ENCODE data around the gene MGAT1. TPM values are rescaled to one million over a fixed set of nuclear protein-coding genes. Genes with fewer than 3 reads are reported as not detected.

MGAT1 gene
- total RNA-seq (2021) (78.4 to 93.6 TPM (median 86.3 TPM) in 3 replicates), Bru-seq, nascent RNA (percentile 72 among the genes with signal in this experiment)
- long read RNA-seq, experiment 1, transcript MGAT1-201 (2 exons, 2,761 nt): major isoform, 214 of 368 reads
- long read RNA-seq, experiment 1, transcript MGAT1-203 (3 exons, 3,077 nt): minor isoform, 90 of 368 reads
- long read RNA-seq, experiment 1, partial matches to known transcripts: 5 of 368 reads
- long read RNA-seq, experiment 1, other reads (novel, unspliced or antisense): 51 of 368 reads
- long read RNA-seq, experiment 2, transcript MGAT1-201 (2 exons, 2,761 nt): major isoform, 38 of 118 reads
- long read RNA-seq, experiment 2, transcript MGAT1-203 (3 exons, 3,077 nt): minor isoform, 11 of 118 reads
- long read RNA-seq, experiment 2, partial matches to known transcripts: 10 of 118 reads
- long read RNA-seq, experiment 2, other reads (novel, unspliced or antisense): 56 of 118 reads
- long read RNA-seq, experiment 3, partial matches to known transcripts: 0 of 9 reads
- long read RNA-seq, experiment 3, other reads (novel, unspliced or antisense): 6 of 9 reads

- peak; percentile 77 for ATAC-seq
- CTCF ChIA-PET: interaction anchor here (0.6 to 3.3 kb wide), 11 partner anchors 9 to 286 kb away, joined by 3 to 26 read pairs (median 3); partner anchors contain the start of gene ZFP62
- POLR2A ChIA-PET: interaction anchor here (1.4 kb wide), 1 partner anchor 28 kb away, joined by 3 read pairs; no protein-coding TSS in a partner anchor
- H3K4me1 Mint-ChIP-seq: peaks cover 72% of the 10 kb centered on the region
- peaks cover 21% of the 10 kb centered on the region for H3K36me3 Mint-ChIP-seq
- peak; percentile 75 for DNase-seq (ENCODE audit: low spot score)
- H3K9me3 Mint-ChIP-seq: no peaks in the 10 kb centered on the region
- H3K4me3 Mint-ChIP-seq: peak within 1 kb of the TSS; percentile 80
- peak within 1 kb of the TSS; percentile 97 for H3K27ac Mint-ChIP-seq
- H3K27me3 Mint-ChIP-seq (ENCODE audit: low read depth): no peaks in the 10 kb centered on the region
- TF ChIP-seq GABPB1 (CRISPR knock-in tag; IDR thresholded peaks at IDR 0.05) (0 out of 2 replicates have a peak, but pooled peaks have one; percentile 17), ETV6 (CRISPR knock-in tag; IDR thresholded peaks at IDR 0.05) (peak; percentile 93), NFATC4 (CRISPR knock-in tag; IDR thresholded peaks at IDR 0.05) (no peak), ZNF219 (CRISPR knock-in tag; IDR thresholded peaks at IDR 0.05; ENCODE audit: borderline replicate concordance) (no peak), SMAD3 (CRISPR knock-in tag; IDR thresholded peaks at IDR 0.05; ENCODE audit: borderline replicate concordance) (no peak), ESRRA (CRISPR knock-in tag; IDR thresholded peaks at IDR 0.05; ENCODE audit: borderline replicate concordance) (peak; percentile 36; the same call in 1 of the 2 replicates), PRDM15 (CRISPR knock-in tag; IDR thresholded peaks at IDR 0.05) (peak; percentile 50), TP53 (CRISPR knock-in tag; IDR thresholded peaks at IDR 0.05) (peak; percentile 42; the same call in 1 of the 2 replicates), TEAD1 (CRISPR knock-in tag; IDR thresholded peaks at IDR 0.05) (peak; percentile 46; the same call in 1 of the 2 replicates), ZNF423 (CRISPR knock-in tag; IDR thresholded peaks at IDR 0.05) (no peak), ZBTB21 (CRISPR knock-in tag; IDR thresholded peaks at IDR 0.05; ENCODE audit: borderline replicate concordance) (no peak), MAX (CRISPR knock-in tag; IDR thresholded peaks at IDR 0.05) (peak; percentile 74), ZNF416 (CRISPR knock-in tag; IDR thresholded peaks at IDR 0.05) (peak; percentile 68; the same call in 1 of the 2 replicates), ZNF232 (CRISPR knock-in tag; IDR thresholded peaks at IDR 0.05) (peak; percentile 44; the same call in 1 of the 2 replicates), JUN (CRISPR knock-in tag; IDR thresholded peaks at IDR 0.05) (no peak), FOXP1 (CRISPR knock-in tag; IDR thresholded peaks at IDR 0.05; ENCODE audit: borderline replicate concordance) (peak; percentile 52; the same call in 1 of the 2 replicates), E2F5 (CRISPR knock-in tag; IDR thresholded peaks at IDR 0.05) (peak; percentile 51; the same call in 1 of the 2 replicates), RELA (CRISPR knock-in tag; IDR thresholded peaks at IDR 0.05; ENCODE audit: borderline replicate concordance) (0 out of 2 replicates have a peak, but pooled peaks have one; percentile 48), PREB (CRISPR knock-in tag; IDR thresholded peaks at IDR 0.05; ENCODE audit: borderline replicate concordance) (no peak), TCF7 (CRISPR knock-in tag; IDR thresholded peaks at IDR 0.05; ENCODE audit: low read depth) (0 out of 2 replicates have a peak, but pooled peaks have one; percentile 23)
- TF ChIP-seq, protein P1, sequence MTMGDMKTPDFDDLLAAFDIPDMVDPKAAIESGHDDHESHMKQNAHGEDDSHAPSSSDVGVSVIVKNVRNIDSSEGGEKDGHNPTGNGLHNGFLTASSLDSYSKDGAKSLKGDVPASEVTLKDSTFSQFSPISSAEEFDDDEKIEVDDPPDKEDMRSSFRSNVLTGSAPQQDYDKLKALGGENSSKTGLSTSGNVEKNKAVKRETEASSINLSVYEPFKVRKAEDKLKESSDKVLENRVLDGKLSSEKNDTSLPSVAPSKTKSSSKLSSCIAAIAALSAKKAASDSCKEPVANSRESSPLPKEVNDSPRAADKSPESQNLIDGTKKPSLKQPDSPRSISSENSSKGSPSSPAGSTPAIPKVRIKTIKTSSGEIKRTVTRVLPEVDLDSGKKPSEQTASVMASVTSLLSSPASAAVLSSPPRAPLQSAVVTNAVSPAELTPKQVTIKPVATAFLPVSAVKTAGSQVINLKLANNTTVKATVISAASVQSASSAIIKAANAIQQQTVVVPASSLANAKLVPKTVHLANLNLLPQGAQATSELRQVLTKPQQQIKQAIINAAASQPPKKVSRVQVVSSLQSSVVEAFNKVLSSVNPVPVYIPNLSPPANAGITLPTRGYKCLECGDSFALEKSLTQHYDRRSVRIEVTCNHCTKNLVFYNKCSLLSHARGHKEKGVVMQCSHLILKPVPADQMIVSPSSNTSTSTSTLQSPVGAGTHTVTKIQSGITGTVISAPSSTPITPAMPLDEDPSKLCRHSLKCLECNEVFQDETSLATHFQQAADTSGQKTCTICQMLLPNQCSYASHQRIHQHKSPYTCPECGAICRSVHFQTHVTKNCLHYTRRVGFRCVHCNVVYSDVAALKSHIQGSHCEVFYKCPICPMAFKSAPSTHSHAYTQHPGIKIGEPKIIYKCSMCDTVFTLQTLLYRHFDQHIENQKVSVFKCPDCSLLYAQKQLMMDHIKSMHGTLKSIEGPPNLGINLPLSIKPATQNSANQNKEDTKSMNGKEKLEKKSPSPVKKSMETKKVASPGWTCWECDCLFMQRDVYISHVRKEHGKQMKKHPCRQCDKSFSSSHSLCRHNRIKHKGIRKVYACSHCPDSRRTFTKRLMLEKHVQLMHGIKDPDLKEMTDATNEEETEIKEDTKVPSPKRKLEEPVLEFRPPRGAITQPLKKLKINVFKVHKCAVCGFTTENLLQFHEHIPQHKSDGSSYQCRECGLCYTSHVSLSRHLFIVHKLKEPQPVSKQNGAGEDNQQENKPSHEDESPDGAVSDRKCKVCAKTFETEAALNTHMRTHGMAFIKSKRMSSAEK (CRISPR knock-in tag; IDR thresholded peaks at IDR 0.05; ENCODE audit: borderline replicate concordance): no peak
- TF ChIP-seq, protein P2, sequence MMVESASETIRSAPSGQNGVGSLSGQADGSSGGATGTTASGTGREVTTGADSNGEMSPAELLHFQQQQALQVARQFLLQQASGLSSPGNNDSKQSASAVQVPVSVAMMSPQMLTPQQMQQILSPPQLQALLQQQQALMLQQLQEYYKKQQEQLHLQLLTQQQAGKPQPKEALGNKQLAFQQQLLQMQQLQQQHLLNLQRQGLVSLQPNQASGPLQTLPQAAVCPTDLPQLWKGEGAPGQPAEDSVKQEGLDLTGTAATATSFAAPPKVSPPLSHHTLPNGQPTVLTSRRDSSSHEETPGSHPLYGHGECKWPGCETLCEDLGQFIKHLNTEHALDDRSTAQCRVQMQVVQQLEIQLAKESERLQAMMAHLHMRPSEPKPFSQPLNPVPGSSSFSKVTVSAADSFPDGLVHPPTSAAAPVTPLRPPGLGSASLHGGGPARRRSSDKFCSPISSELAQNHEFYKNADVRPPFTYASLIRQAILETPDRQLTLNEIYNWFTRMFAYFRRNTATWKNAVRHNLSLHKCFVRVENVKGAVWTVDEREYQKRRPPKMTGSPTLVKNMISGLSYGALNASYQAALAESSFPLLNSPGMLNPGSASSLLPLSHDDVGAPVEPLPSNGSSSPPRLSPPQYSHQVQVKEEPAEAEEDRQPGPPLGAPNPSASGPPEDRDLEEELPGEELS (CRISPR knock-in tag; IDR thresholded peaks at IDR 0.05): no peak
Measured at GRCh38 chr5:180802325-180803180, at the start of gene MGAT1. Gene MGAT1 (minus strand): TSS chr5:180802806. CDS start chr5:180792971, 9,835 bp downstream.
